HepG2 (cell line): ENCODE results near the gene IL1RAPL2. TPM values are rescaled to one million over a fixed set of nuclear protein-coding genes. Genes with fewer than 3 reads are reported as not detected.

Experiments
- ATAC-seq: fragments of 200-7000 bp; cut with Tn5 transposase; 3 replicates; pipeline ENCODE4 v1.9.1; 2020; ENCODE audit warnings: mild to moderate bottlenecking, moderate library complexity
- BruUV-seq: library from RNA; stranded (reverse); fragments of 400-500 nt; replicated peaks from 2 replicates; lab custom pipeline; 2021; lab: Mats Ljungman, UMichigan
- CTCF ChIA-PET: fragments of 300-600 bp; formaldehyde crosslinking; extraction: SDS; loops from one replicate; lab custom pipeline; 2021; ENCODE audit warnings: low total read pairs, inconsistent platforms, low intra/inter-chr PET ratio; lab: Yijun Ruan, JAX
- POLR2A ChIA-PET: fragments of 350-600 bp; sonication (Branson Sonifier 250); formaldehyde crosslinking; loops from one replicate; lab custom pipeline; 2020; ENCODE audit warnings: antibody characterized with exemption, inconsistent platforms; lab: Yijun Ruan, JAX
- DNase-seq: peaks from one replicate; pipeline ENCODE4 v3.0.0-alpha.2; 2015; ENCODE audit warnings: low spot score
- FAIRE-seq: peaks from 3 replicates; lab custom pipeline; 2011; peaks lifted over from hg19 to GRCh38; lab: Jason Lieb, UNC
- H2AFZ ChIP-seq: one replicate; pipeline ENCODE4 v1.6.1; 2011; ENCODE audit warnings: low read length, inconsistent platforms
- H3K27ac ChIP-seq: fragments of 300-600 bp; 3 replicates; pipeline ENCODE4 v1.8.0; 2011; ENCODE audit warnings: mixed run types, mild to moderate bottlenecking, mixed read lengths, low read length, inconsistent platforms; ENCODE audit not compliant: insufficient read depth; ENCODE audit errors: extremely low read length
- H3K27me3 ChIP-seq, 2 experiments: fragments of 200-600 bp in 1 of 2; 2 replicates in 1 of 2; 3 replicates in 1 of 2; pipeline versions ENCODE4 v1.6.0 to v1.8.0; 2011; ENCODE audit warnings: low read length in 2 of 2, mild to moderate bottlenecking in 2 of 2, moderate library complexity in 2 of 2, inconsistent platforms in 1 of 2; ENCODE audit not compliant: insufficient read depth in 2 of 2, control insufficient read depth in 1 of 2
- H3K36me3 ChIP-seq, 2 experiments: fragments of 200-600 bp in 1 of 2; replicated peaks in 1 of 2; 2 replicates in 1 of 2; 3 replicates in 1 of 2; pipeline versions ENCODE4 v1.5.1 to v1.8.0; 2011; ENCODE audit warnings: low read length in 2 of 2, inconsistent platforms in 1 of 2; ENCODE audit not compliant: insufficient read depth in 2 of 2, control insufficient read depth in 1 of 2
- H3K4me1 ChIP-seq: 2 replicates; pipeline ENCODE4 v1.5.1; 2012; ENCODE audit warnings: low read length, inconsistent platforms; ENCODE audit not compliant: insufficient read depth
- H3K4me2 ChIP-seq: 2 replicates; pipeline ENCODE4 v1.6.0; 2011; ENCODE audit warnings: low read depth, low read length, inconsistent platforms
- H3K4me3 ChIP-seq, 3 experiments: fragments of 200-600 bp in 1 of 3; sonication (generic), shearing (Covaris generic) in 1 of 3; replicated peaks in 1 of 3; 2 replicates each; pipeline ENCODE4 v1.5.1; 2011 to 2016; ENCODE audit warnings: low read length in 3 of 3, inconsistent platforms in 2 of 3, low read depth in 2 of 3, mild to moderate bottlenecking in 2 of 3, control low read depth in 1 of 3, mixed read lengths in 1 of 3; ENCODE audit not compliant: insufficient read depth in 1 of 3
- H3K79me2 ChIP-seq: one replicate; pipeline ENCODE4 v1.6.1; 2011; ENCODE audit warnings: low read length, inconsistent platforms; ENCODE audit not compliant: insufficient read depth
- H3K9ac ChIP-seq: 2 replicates; pipeline ENCODE4 v1.6.0; 2011; ENCODE audit warnings: mild to moderate bottlenecking, low read depth, low read length, inconsistent platforms; ENCODE audit not compliant: insufficient read depth
- H3K9me3 ChIP-seq: 2 replicates; pipeline ENCODE4 v1.5.1; 2012; ENCODE audit warnings: mild to moderate bottlenecking, low read length
- H4K20me1 ChIP-seq: 2 replicates; pipeline ENCODE4 v1.6.0; 2011; ENCODE audit warnings: inconsistent platforms, mild to moderate bottlenecking, low read length, moderate library complexity; ENCODE audit not compliant: insufficient read depth
- CREB3 ChIP-seq: sonication (generic); formaldehyde crosslinking; IDR thresholded peaks from 2 replicates; pipeline ENCODE4 v1.5.0; 2020; ENCODE audit warnings: missing genetic modification reagents
- E2F5 ChIP-seq: sonication (generic); formaldehyde crosslinking; conservative IDR thresholded peaks from 2 replicates; pipeline ENCODE4 v1.4.0; 2020; ENCODE audit warnings: missing genetic modification reagents
- FOXO1 ChIP-seq: sonication (generic); formaldehyde crosslinking; IDR thresholded peaks from 2 replicates; pipeline ENCODE4 v1.4.0; 2020; ENCODE audit warnings: missing genetic modification reagents
- GABPB1 ChIP-seq: IDR thresholded peaks from 2 replicates; pipeline ENCODE4 v1.6.1; 2016; ENCODE audit warnings: mild to moderate bottlenecking, missing genetic modification reagents, moderate library complexity, missing compliant biosample characterization
- ONECUT2 ChIP-seq: sonication (generic); formaldehyde crosslinking; IDR thresholded peaks from 2 replicates; pipeline ENCODE4 v1.4.0; 2020; ENCODE audit warnings: missing genetic modification reagents
- PPARG ChIP-seq: conservative IDR thresholded peaks from 2 replicates; pipeline ENCODE4 v1.6.1; 2016; ENCODE audit warnings: missing biosample characterization, missing genetic modification reagents
- RFXAP ChIP-seq: sonication (generic); formaldehyde crosslinking; IDR thresholded peaks from 2 replicates; pipeline ENCODE4 v1.4.0; 2020; ENCODE audit warnings: missing genetic modification reagents, borderline replicate concordance
- SMARCC2 ChIP-seq: fragments of 450-650 bp; IDR thresholded peaks from 2 replicates; pipeline ENCODE4 v1.6.1; 2017; ENCODE audit warnings: antibody characterized with exemption, mild to moderate bottlenecking
- ZBTB49 ChIP-seq: sonication (generic); formaldehyde crosslinking; IDR thresholded peaks from 2 replicates; pipeline ENCODE4 v1.4.0; 2020; ENCODE audit warnings: missing genetic modification reagents, borderline replicate concordance
- ZFAT ChIP-seq: sonication (generic); formaldehyde crosslinking; conservative IDR thresholded peaks from 2 replicates; pipeline ENCODE4 v1.8.1; 2023; ENCODE audit warnings: missing genetic modification reagents, inconsistent platforms
- ZFP82 ChIP-seq: sonication (generic); formaldehyde crosslinking; IDR thresholded peaks from 2 replicates; pipeline ENCODE4 v1.5.1; 2020; ENCODE audit warnings: mild to moderate bottlenecking, missing genetic modification reagents, borderline replicate concordance
- ZMYM4 ChIP-seq: sonication (generic); formaldehyde crosslinking; IDR thresholded peaks from 2 replicates; pipeline ENCODE4 v1.8.1; 2023; ENCODE audit warnings: mild to moderate bottlenecking, missing genetic modification reagents
- ZNF331 ChIP-seq: sonication (generic); formaldehyde crosslinking; IDR thresholded peaks from 2 replicates; pipeline ENCODE4 v1.4.0; 2020; ENCODE audit warnings: missing genetic modification reagents
- ZNF460 ChIP-seq: sonication (generic); formaldehyde crosslinking; IDR thresholded peaks from 2 replicates; pipeline ENCODE4 v1.5.1; 2020; ENCODE audit warnings: missing genetic modification reagents, mild to moderate bottlenecking, borderline replicate concordance
- ZNF609 ChIP-seq: sonication (generic); formaldehyde crosslinking; IDR thresholded peaks from 2 replicates; pipeline ENCODE4 v1.4.0; 2020; ENCODE audit warnings: mild to moderate bottlenecking, missing genetic modification reagents, borderline replicate concordance
- ZNF629 ChIP-seq: sonication (generic); formaldehyde crosslinking; conservative IDR thresholded peaks from 2 replicates; pipeline ENCODE4 v1.5.0; 2020; ENCODE audit warnings: missing genetic modification reagents
- ZNF780A ChIP-seq: sonication (generic); formaldehyde crosslinking; IDR thresholded peaks from 2 replicates; pipeline ENCODE4 v1.8.0; 2022; ENCODE audit warnings: mild to moderate bottlenecking, missing genetic modification reagents, moderate library complexity
- ZNF878 ChIP-seq: sonication (generic); formaldehyde crosslinking; IDR thresholded peaks from 2 replicates; pipeline ENCODE4 v1.8.1; 2023; ENCODE audit warnings: mild to moderate bottlenecking, missing genetic modification reagents, moderate library complexity
- in situ Hi-C: cut with HindIII; loops from 2 replicates; pipeline ENCODE4 v1.10.0; 2017; ENCODE audit warnings: low pct_unique_long_range_greater_than_20kb; ENCODE audit not compliant: extremely low pct_ligation_motif_present
- intact Hi-C: fragments of 100-400 bp; cut with micrococcal nuclease; formaldehyde crosslinking; loops from one replicate; pipeline ENCODE4 v1.10.0; 2022; ENCODE audit not compliant: unreplicated experiment
- polyA plus RNA-seq, 8 experiments: library from polyadenylated mRNA; depleted of rRNA in 3 of 8; stranded (reverse) in 7 of 8; unstranded in 1 of 8; fragments of >200 nt; fragmentation: Illumina TruSeq in 4 of 8; extraction: Trizol in 4 of 8; gene quantifications; 2 replicates each; pipeline versions ENCODE4 v1.2.1 to v1.2.3, GENCODE V29; 2011 to 2016; ENCODE audit warnings: low read depth in 4 of 8, missing spikeins in 1 of 8, mixed read lengths in 1 of 8; ENCODE audit not compliant: insufficient read depth in 1 of 8
- total RNA-seq, 5 experiments: library from RNA; depleted of rRNA; stranded (reverse); fragments of >200 nt; fragmentation: Illumina TruSeq; extraction: Trizol; gene quantifications; 2 replicates each; pipeline ENCODE4 v1.2.3, GENCODE V29; 2016; ENCODE audit warnings: low read depth in 1 of 5

IL1RAPL2 gene
- total and polyA plus RNA-seq, 2 of the 13 experiments (the other 11 are each of a cell fraction or from before 2014, with no cell fraction given): not detected

GRCh38 chrX:104762641-104763040 lies 196.6 kb downstream of the IL1RAPL2 start:
- FAIRE-seq: no peak
- Histone ChIP-seq H4K20me1 (no peaks in the 10 kb centered on the region), H3K27ac (no peak overlapping the region), H3K9ac (no peak overlapping the region), H3K79me2 (no peaks in the 10 kb centered on the region), H3K4me2 (no peak overlapping the region), H3K27me3 (no peaks in the 10 kb centered on the region), H3K4me1 (no peaks in the 10 kb centered on the region), H3K4me3 (no peak overlapping the region), H3K36me3 (no peaks in the 10 kb centered on the region), H3K9me3 (peaks cover 18% of the 10 kb centered on the region), H2AFZ (no peak overlapping the region)
- no TSS peak for BruUV-seq
- POLR2A ChIA-PET: no interaction called here
- CTCF ChIA-PET: no interaction called here
- no peak for ATAC-seq
- DNase-seq: no peak
- intact Hi-C loops: no loop called here
- in situ Hi-C loops: no loop called here
- TF ChIP-seq ZNF460 (CRISPR knock-in tag) (no peak), ZFP82 (CRISPR knock-in tag) (no peak), PPARG (CRISPR knock-in tag) (no peak), ZNF629 (CRISPR knock-in tag) (no peak), GABPB1 (CRISPR knock-in tag) (no peak), ZNF331 (no peak), ZBTB49 (CRISPR knock-in tag) (no peak), ZNF780A (CRISPR knock-in tag) (no peak), E2F5 (CRISPR knock-in tag) (no peak), CREB3 (CRISPR knock-in tag) (no peak), ZMYM4 (CRISPR knock-in tag) (no peak), ONECUT2 (CRISPR knock-in tag) (no peak), SMARCC2 (no peak), FOXO1 (CRISPR knock-in tag) (no peak), ZFAT (CRISPR knock-in tag) (no peak), ZNF878 (CRISPR knock-in tag) (no peak), ZNF609 (no peak), RFXAP (no peak)
